ENCODE results near the gene LPO. TPM values are rescaled to one million over a fixed set of nuclear protein-coding genes. Genes with fewer than 3 reads are reported as not detected.

The LPO gene
- total RNA-seq, 2 donors from 2014 or later = not detected

DNA sequence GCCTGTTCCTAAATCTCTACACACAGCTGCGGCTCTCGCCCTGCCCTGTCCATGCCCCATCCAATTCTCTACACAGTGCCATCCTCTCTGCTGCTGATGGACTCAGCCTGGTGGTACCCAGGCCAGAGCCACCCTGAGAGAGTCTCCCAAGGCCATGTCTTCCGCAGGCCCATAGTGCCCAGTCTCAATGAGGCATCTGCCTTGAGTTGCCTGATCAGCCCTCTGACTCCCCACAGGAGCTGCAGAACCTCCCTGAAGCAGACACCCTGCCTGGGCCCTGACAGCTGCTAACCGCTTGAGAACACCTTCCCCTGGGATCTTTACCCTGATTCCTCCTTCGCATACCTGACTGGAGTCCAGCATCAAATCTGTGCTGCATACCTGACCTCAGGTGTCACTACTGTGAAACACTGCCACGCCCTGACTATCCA lies 76.9 kb downstream of the LPO start:
- no peaks in the 10 kb centered on the region for H3K27me3 ChIP-seq (ENCODE audit: control insufficient read depth, insufficient read depth, low read length, poor library complexity, severe bottlenecking)
- H3K9ac ChIP-seq (ENCODE audit: extremely low read depth, low read length, poor library complexity, severe bottlenecking) = no peak overlapping the region
- no peak overlapping the region for H3K4me3 ChIP-seq (ENCODE audit: low read length)
- no peak for DNase-seq
- Mint-ChIP-seq H3K4me1 (no peaks in the 10 kb centered on the region), H3K36me3 (ENCODE audit: low read depth) (peaks cover 4% of the 10 kb centered on the region), H3K9me3 (no peaks in the 10 kb centered on the region), H3K27ac (no peak overlapping the region), H3K4me3 (no peak overlapping the region), H3K27me3 (ENCODE audit: insufficient read depth) (peaks cover 3% of the 10 kb centered on the region)
- H3K9me3 ChIP-seq (ENCODE audit: control insufficient read depth, low read length) = no peaks in the 10 kb centered on the region
- no peaks in the 10 kb centered on the region for H3K36me3 ChIP-seq (ENCODE audit: control insufficient read depth, insufficient read depth, low read length)
- no peaks in the 10 kb centered on the region for H3K4me1 ChIP-seq (ENCODE audit: control insufficient read depth, insufficient read depth, low read length)
- H3K27ac ChIP-seq (ENCODE audit: low read depth, low read length) = no peak overlapping the region
- TF ChIP-seq, protein P1, sequence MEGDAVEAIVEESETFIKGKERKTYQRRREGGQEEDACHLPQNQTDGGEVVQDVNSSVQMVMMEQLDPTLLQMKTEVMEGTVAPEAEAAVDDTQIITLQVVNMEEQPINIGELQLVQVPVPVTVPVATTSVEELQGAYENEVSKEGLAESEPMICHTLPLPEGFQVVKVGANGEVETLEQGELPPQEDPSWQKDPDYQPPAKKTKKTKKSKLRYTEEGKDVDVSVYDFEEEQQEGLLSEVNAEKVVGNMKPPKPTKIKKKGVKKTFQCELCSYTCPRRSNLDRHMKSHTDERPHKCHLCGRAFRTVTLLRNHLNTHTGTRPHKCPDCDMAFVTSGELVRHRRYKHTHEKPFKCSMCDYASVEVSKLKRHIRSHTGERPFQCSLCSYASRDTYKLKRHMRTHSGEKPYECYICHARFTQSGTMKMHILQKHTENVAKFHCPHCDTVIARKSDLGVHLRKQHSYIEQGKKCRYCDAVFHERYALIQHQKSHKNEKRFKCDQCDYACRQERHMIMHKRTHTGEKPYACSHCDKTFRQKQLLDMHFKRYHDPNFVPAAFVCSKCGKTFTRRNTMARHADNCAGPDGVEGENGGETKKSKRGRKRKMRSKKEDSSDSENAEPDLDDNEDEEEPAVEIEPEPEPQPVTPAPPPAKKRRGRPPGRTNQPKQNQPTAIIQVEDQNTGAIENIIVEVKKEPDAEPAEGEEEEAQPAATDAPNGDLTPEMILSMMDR (conservative IDR thresholded peaks at IDR 0.05) = no peak
- WGBS, 2 experiments (ENCODE audit: insufficient coverage in 1 of 2, insufficient read length in 1 of 2) = 91 to 100% methylated on average over 6 of the region's 6 CpGs

DNA sequence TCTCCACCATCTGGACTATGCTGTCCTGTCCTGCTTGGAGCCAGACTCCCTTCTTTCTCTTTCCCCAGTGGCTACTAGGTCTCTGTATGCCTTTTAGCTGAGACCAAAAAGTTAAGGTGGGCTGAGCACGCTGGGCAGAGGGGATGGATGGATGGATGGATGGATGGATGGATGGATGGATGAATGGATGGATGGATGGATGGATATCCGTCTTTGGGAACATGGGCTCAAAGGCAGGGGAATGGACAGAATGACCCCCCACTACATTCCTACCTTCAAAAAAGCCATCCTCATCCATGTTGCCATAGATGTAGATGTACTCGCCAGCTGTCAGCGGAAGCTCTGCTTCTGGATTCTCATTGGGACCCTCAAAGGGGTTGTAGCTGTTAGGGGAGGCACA lies 77.4 kb downstream of the LPO start:
- H3K36me3 Mint-ChIP-seq (ENCODE audit: low read depth) = peaks cover 4% of the 10 kb centered on the region
- WGBS, 2 experiments (ENCODE audit: insufficient coverage in 1 of 2, insufficient read length in 1 of 2) = 97% methylated on average over 3 of the region's 4 CpGs; no CpG with 5 or more reads in 1 of the 2 experiments
- no peaks in the 10 kb centered on the region for H3K4me1 Mint-ChIP-seq
- H3K4me3 ChIP-seq (ENCODE audit: low read length) = no peak overlapping the region
- H3K27ac ChIP-seq (ENCODE audit: low read depth, low read length) = no peak overlapping the region
- DNase-seq = no peak
- no peaks in the 10 kb centered on the region for H3K9me3 ChIP-seq (ENCODE audit: control insufficient read depth, low read length)
- H3K36me3 ChIP-seq (ENCODE audit: control insufficient read depth, insufficient read depth, low read length) = no peaks in the 10 kb centered on the region
- H3K27ac Mint-ChIP-seq = no peak overlapping the region
- no peak overlapping the region for H3K9ac ChIP-seq (ENCODE audit: extremely low read depth, low read length, poor library complexity, severe bottlenecking)
- H3K9me3 Mint-ChIP-seq = no peaks in the 10 kb centered on the region
- no peaks in the 10 kb centered on the region for H3K27me3 ChIP-seq (ENCODE audit: control insufficient read depth, insufficient read depth, low read length, poor library complexity, severe bottlenecking)
- H3K27me3 Mint-ChIP-seq (ENCODE audit: insufficient read depth) = peaks cover 6% of the 10 kb centered on the region
- H3K4me1 ChIP-seq (ENCODE audit: control insufficient read depth, insufficient read depth, low read length) = no peaks in the 10 kb centered on the region
- no peak overlapping the region for H3K4me3 Mint-ChIP-seq
- TF ChIP-seq, protein P1 (conservative IDR thresholded peaks at IDR 0.05) = no peak

DNA sequence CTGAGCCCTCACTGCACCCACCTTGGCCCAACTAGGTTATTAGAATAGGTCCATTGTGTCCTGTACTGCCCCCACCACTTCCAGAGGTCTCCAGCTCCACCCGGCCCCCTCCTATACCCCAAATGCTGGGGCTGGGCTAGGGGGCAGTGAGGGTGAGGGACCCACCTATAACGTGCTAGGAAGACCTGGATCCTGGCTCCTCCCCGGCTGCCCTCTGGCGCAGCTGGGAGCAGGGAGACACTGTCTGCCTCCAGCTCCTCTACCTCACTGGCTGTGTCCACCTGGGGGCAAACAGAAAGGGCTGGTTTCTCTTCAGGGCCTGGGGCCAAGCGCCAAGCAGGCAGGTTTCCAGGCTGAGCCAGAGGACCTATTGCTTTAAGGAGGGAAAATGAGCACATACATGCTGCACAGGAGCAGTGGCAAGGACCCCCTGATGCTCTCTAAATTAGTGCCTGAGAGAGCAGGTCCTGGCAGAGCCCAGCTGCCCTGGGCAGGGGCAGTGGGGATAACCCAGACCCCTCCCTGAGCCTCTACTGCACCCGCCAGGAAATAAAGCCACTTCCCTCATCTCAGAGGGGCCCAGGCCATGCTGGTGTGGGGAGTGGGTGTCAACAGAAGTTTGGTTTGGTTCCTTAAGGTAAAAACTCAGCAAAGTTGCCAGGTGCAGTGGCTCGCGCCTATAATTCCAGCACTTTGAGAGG lies 78.0 kb downstream of the LPO start:
- H3K4me1 ChIP-seq (ENCODE audit: control insufficient read depth, insufficient read depth, low read length) = no peaks in the 10 kb centered on the region
- no peaks in the 10 kb centered on the region for H3K9me3 ChIP-seq (ENCODE audit: control insufficient read depth, low read length)
- Mint-ChIP-seq H3K27ac (no peak overlapping the region), H3K27me3 (ENCODE audit: insufficient read depth) (peaks cover 11% of the 10 kb centered on the region), H3K4me3 (no peak overlapping the region), H3K9me3 (no peaks in the 10 kb centered on the region), H3K4me1 (no peaks in the 10 kb centered on the region), H3K36me3 (ENCODE audit: low read depth) (peaks cover 4% of the 10 kb centered on the region)
- DNase-seq = peak; percentile 47
- TF ChIP-seq, protein P1 (conservative IDR thresholded peaks at IDR 0.05) = no peak
- no peak overlapping the region for H3K4me3 ChIP-seq (ENCODE audit: low read length)
- no peak overlapping the region for H3K27ac ChIP-seq (ENCODE audit: low read depth, low read length)
- no peak overlapping the region for H3K9ac ChIP-seq (ENCODE audit: extremely low read depth, low read length, poor library complexity, severe bottlenecking)
- H3K36me3 ChIP-seq (ENCODE audit: control insufficient read depth, insufficient read depth, low read length) = no peaks in the 10 kb centered on the region
- H3K27me3 ChIP-seq (ENCODE audit: control insufficient read depth, insufficient read depth, low read length, poor library complexity, severe bottlenecking) = no peaks in the 10 kb centered on the region
- 86 to 88% methylated on average over 3 to 8 of the region's 8 CpGs for WGBS, 2 experiments (ENCODE audit: insufficient coverage in 1 of 2, insufficient read length in 1 of 2)

Data from endodermal cell (in vitro differentiated cells).